Neuronal stem cell (in vitro differentiated cells): Measurements from ENCODE around the gene ALG9. TPM values are rescaled to one million over a fixed set of nuclear protein-coding genes. Genes with fewer than 3 reads are reported as not detected.

ENCODE experiments used
- small RNA-seq: library from polyadenylated mRNA; stranded (forward); fragments of <200 nt; extraction: miRNeasy Mini kit (QIAGEN cat#:217004); gene quantifications from one replicate; pipeline ENCODE3, GENCODE V24; 2013; ENCODE audit not compliant: insufficient read depth

ALG9 gene

Small RNA genes within 50 kb of the gene (small RNA-seq; reads per million reads assigned to genes)
- not detected for gene GNG5P3
- not detected for gene RPL37AP8
